DMS114 treated with DMSO at 0.1 percent for 48 hours (cell line): ENCODE measurements around the gene CABLES2.
"Not testable (repeated sequence)": the region's sequence is repeated elsewhere in the genome, so short reads cannot be mapped to it uniquely, and the experiment has no call there.

Experiments
- DNase-seq: peaks from one replicate; lab custom pipeline; 2025; ENCODE audit not compliant: unreplicated experiment; lab: John Stamatoyannopoulos, UW

CABLES2 gene

DNA sequence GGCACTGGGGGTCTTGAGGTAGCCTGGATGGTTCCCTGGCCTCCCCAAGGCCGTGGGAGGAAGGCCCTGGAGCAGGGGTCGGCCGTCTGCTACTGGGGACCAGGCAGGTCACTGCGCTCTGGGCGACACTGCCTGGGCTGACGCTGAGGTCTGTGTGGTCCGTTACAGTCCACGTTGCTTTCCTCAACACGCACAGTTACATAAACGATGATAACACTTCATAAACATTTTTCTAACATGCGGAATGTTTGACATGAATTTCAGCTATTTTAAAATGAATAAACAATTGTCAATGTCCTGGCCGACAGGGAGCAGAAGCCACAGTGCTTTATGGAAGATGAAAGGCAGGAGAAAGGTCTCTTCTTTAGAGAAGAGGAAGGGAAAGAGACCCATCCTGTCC is 30.4 kb upstream of the CABLES2 start:
- DNase-seq = no peak

- no peak for DNase-seq
Measured at GRCh38 chr20:62436692-62437091, 29.6 kb upstream of the CABLES2 start.

DNA sequence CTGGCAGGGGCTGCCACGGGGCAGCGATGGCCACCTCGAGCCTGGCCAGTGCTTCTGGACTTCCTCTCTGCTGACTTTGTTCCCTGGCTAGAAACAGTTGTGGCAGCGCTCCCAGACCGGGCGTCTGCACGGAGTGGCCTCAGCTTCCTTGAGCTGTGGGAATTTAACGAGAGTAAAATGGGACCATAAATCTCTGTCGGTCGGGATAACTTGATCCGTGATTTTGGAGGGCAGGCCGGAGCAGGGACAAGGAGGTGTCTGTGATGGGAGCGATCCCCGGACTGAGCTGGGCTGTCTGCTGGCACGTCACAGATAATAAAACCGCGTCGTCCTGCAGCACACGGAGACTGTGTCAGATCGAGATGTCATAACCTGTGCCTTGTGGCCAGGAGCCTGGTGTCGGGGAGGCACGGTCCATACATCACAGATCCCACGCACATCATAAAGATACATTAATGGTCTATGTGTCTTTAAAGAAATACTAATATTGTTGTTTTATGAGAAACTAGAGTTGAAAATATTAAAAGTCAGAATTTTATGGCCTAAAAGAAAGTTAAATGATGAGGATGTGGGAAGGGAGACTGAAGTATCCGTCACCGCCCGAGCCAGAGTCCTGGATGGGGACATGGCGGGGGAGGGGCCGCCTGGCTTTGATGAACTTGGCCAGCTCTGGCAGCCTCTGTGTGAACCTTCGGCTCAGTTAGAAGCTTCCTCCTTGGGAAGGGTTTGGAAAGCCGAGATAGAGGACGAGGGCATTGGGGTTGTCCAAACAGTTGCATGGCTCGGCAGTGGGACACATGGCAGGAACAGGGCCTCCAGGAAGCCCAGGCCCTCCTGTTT is 26.8 kb upstream of the CABLES2 start:
- DNase-seq = no peak

- no peak for DNase-seq
Measured at GRCh38 chr20:62430866-62431447, 23.9 kb upstream of the CABLES2 start.

- no peak for DNase-seq
Measured at GRCh38 chr20:62430311-62430853, 23.3 kb upstream of the CABLES2 start.

- DNase-seq = no peak
Measured at GRCh38 chr20:62429455-62430310, 22.6 kb upstream of the CABLES2 start.

GRCh38 chr20:62428396-62429295 is 21.6 kb upstream of the CABLES2 start:
- DNase-seq = no peak

DNA sequence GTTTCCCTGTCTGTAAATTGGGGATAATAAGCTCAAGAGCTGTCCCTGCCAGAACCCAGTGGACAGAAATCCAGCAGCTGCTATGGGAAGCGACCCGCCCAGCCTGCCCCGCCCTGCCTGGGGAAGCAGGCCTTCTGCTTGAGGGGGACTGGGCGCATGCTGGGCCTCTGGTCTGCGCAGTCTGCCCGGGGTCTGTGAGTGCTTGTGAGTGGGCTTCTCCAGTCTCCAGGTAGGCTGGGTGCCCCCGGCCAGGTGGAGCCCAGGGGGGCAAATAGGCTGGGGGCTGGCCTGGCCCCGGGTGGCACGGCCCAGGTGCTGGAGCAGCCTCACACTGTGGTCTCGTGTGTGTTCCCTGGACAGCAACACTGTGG is 20.9 kb upstream of the CABLES2 start:
- no peak for DNase-seq

GRCh38 chr20:62427172-62428001 is 20.3 kb upstream of the CABLES2 start, which contains the start of gene RBBP8NL:
Gene RBBP8NL, minus strand, starts transcription at chr20:62427539. Its CDS starts 7,892 bp downstream, at chr20:62419647.
- no peak for DNase-seq

- no peak for DNase-seq
Measured at GRCh38 chr20:62426699-62427131, 19.6 kb upstream of the CABLES2 start.

DNA sequence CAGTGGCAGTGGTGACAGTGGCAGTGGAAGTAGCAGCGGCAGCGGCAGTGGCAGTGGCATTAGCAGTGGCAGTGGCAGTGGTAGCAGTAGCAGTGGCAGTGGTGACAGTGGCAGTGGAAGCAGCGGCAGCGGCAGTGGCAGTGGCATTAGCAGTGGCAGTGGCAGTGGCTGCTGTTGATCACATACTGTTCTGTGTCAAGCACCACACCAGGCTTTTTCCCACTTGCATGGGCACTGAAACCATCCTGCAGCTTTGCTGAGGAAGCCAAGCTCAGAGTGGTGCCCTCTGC is 18.9 kb upstream of the CABLES2 start:
- DNase-seq = not testable (repeated sequence)

- DNase-seq = no peak
Measured at GRCh38 chr20:62425281-62426058, 18.4 kb upstream of the CABLES2 start.

DNA sequence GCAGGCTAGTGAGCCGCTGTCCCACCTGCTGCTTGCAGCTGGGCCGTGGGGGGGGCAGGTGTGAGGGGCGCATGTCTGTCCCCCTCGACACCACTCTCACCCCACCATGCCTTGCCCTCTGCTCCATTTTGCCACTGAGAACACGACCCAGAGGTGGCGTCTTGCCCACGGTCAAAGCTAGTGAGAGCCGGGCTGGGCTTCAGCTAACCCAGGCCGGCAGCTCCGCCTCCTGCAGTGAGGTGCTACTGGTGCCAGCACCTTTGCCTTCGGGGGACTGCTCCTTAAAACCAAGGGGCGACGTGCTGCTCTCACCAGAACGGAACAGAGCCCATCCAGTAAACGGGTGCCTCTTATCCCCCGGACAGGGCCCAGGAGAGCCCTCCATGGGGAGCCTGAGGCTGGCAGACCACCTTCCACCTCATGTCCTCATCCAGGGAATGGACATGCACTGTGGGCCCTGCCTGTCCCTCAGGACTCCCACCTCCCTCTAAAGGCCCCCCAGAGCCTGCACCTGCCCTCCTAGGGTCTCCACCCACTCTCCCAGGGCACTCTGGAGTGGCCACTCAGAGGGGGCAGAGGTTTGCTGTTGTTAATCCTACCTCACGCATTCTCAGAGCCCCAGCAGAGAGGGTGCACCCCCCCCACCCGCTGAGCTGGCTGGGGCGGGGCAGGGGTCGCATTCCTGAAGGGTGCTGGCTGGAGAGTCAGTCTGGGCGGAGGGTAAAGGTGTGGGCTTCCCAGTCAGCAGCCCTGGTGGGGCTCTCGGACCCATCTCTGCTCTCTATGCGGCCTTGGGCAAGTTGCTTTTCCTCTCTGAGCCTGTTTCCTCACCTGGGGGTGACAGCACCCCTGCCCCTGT is 17.4 kb upstream of the CABLES2 start:
- no peak for DNase-seq

DNA sequence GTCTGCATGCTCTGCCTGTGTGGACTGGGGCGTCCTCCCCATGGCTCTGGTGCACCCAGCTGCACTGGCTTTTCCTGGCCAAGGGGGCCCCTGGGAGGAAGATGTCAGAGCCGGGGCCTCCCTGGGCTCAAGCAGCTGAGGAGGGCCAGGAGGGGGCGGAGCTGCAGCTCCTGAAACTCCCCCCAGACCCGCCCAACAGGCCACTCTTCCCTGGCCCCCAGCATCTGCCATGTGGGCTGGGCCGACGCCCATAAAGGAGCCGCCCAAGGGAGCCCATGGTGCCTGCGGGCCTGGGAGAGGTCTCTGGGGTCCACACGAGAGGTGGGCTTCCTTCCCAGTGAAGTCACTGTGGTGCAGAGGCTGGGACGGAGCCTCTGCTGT is 16.2 kb upstream of the CABLES2 start:
- DNase-seq = no peak

DNA sequence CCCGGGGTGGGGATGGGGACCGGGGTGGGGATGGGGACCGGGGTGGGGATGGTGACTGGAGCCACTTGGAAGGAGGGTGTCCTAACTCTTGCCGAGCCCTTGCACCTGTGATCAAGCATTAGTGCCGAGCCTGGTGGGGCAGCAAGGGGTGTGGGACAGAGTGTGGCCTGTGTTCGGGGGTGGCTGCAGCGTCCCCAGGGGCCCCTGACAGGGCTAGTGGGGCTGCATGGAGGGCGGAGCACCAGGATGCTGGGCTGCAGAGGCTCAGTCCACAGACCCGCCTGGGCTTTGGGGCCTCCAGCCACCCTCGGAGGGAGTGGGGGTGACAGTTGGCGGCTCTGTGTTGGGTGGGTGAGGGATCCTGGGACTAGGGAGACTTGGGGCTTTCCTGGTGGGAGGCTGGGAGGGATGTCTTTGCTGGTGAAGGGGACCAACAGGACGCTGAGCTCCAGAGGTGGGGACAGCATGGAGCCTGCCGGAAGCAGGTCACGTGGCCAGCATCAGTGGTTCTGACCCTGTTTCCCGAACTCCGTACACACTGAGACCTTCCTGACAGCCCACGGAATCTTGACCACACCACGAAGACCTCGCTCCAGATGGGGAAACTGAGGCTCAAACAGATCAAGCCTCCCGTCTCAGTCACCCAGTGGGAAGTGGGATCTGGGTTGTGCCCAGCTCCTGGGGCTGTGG is 15.7 kb upstream of the CABLES2 start:
- DNase-seq = no peak

- no peak for DNase-seq
Measured at GRCh38 chr20:62421716-62421990, 14.6 kb upstream of the CABLES2 start.

DNA sequence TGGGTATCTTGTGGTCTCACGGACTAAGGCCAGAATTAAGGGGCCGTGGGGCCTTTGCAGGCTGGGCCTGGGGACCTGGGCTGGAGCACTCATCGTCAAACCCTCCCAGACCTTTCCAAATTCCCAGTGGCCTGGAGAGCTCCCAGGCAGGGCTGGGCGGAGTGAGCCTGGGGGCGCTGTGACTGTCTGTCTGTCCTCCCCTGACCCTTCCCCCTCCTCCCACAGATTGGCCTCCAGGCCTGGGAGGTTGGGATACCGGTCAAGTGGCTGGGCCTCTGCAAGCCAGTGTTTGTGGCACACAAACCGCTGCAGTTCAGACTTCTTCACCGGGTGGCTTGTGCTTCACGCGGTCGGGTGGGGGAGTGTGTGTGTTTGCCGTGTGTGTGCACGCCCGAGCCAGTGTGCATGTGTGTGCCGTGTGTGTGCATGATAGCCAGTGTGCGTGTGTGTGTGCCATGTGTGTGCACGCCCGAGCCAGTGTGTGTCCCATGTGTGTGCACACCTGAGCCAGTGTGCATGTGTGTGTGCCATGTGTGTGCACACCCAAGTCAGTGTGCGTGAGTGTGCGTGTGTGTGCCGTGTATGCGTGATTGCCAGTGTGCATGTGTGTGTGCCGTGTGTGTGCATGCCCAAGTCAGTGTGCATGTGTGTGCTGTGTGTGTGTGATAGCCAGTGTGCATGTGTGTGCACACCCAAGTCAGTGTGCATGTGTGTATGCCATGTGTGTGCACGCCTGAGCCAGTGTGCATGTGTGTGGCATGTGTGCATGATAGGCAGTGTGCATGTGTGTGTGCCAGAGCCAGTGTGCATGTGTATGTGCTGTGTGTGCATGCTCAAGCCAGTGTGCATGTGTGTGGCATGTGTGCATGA is 14.0 kb upstream of the CABLES2 start:
- no peak for DNase-seq
